Pancreas (tissue), 10 donors: ENCODE measurements around the gene GABBR2. TPM values are rescaled to one million over a fixed set of nuclear protein-coding genes. Genes with fewer than 3 reads are reported as not detected.

Experiments
- ATAC-seq, 4 donors: fragments of 200-7000 bp; cut with Tn5 transposase; one replicate each; pipeline versions ENCODE4 v1.8.0 to v1.9.1; 2020; ENCODE audit warnings: mild to moderate bottlenecking in 4 of 4, moderate library complexity in 4 of 4
- DNase-seq, 6 donors: peaks; one replicate each; pipeline ENCODE4 v3.0.0-alpha.2; 2020
- FAIRE-seq: peaks from 2 replicates; lab custom pipeline; 2012; peaks lifted over from hg19 to GRCh38; lab: Jason Lieb, UNC
- H3K27ac ChIP-seq, 4 donors: fragments of 200-600 bp; sonication (generic); 1 replicate in 3 of 4; 2 replicates in 1 of 4; pipeline versions ENCODE4 v1.5.0 to v1.8.0; 2020
- H3K27me3 ChIP-seq, 4 donors: fragments of 200-600 bp; one replicate each; pipeline ENCODE4 v1.8.0; 2021
- H3K36me3 ChIP-seq, 3 donors: fragments of 200-600 bp; sonication (generic) in 1 of 3; one replicate each; pipeline versions ENCODE4 v1.5.0 to v1.8.0; 2020 to 2021
- H3K4me1 ChIP-seq, 3 donors: fragments of 200-600 bp; one replicate each; pipeline ENCODE4 v1.8.0; 2021
- H3K4me3 ChIP-seq, 4 donors: fragments of 200-600 bp; sonication (generic) in 2 of 4; one replicate each; pipeline versions ENCODE4 v1.5.0 to v1.8.0; 2020 to 2021
- H3K9me3 ChIP-seq, 4 donors: fragments of 200-600 bp; one replicate each; pipeline ENCODE4 v1.8.0; 2021
- WGBS, 2 donors: extraction: QIAGEN DNeasy Blood & Tissue Kit; methylation state at CpG; one replicate each; pipeline ENCODE4 v1.1.7; 2013; 5-methylcytosine and 5-hydroxymethylcytosine counted together
- intact Hi-C, 3 donors: fragments of 100-400 bp; cut with DNase I; formaldehyde crosslinking; loops; one replicate each; pipeline versions ENCODE4 v1.11.1 to v1.14.2; 2022
- polyA plus RNA-seq, 2 donors: library from polyadenylated mRNA; stranded (reverse); fragments of 200-250 nt; gene quantifications; one replicate each; pipeline ENCODE4 v1.2.3, GENCODE V29; 2013
- total RNA-seq, 6 donors: library from RNA; stranded (reverse); fragmentation: NEBNext Ultra II Directional in 4 of 6; extraction: Animal tissue kit (Norgen Biotek cat#: 25700) in 4 of 6; gene quantifications; one replicate each; pipeline versions ENCODE4 v1.2.1 to v1.2.4, GENCODE V29; 2021 to 2023
- TF ChIP-seq, protein P1 (sequence below), 4 donors: fragments of 200-600 bp; sonication (generic) in 3 of 4; IDR thresholded peaks; one replicate each; pipeline versions ENCODE4 v1.5.0 to v1.8.0; 2021; ENCODE audit warnings: antibody characterized with exemption in 4 of 4
- donor health status: healthy with polysubstance abuse.
- donor health status: DM: no; HTN: no; CAD: no; lungs with moderate emphysema.
- donor health status: DM: no; HTN: no; CAD: no.
- donor health status: control.
- donor health status: control.
- donor health status: Bipolar disorder and iron deficiency.
- donor health status: DM: yes; HTN: yes; CAD: no.
- donor health status: DM: no; HTN: no; CAD: no.
- donor health status: DM: no; HTN: no; CAD: no.
- donor health status: DM: yes; HTN: yes; CAD: no.

GABBR2 gene
- total and polyA plus RNA-seq, 8 donors, result 0.04 to 0.14 (median 0.07) TPM; not detected in 4

GRCh38 chr9:98310752-98311392 lies 397.9 kb downstream of the GABBR2 start:
- Histone ChIP-seq H3K4me1 (no peaks in the 10 kb centered on the region), H3K36me3 (no peaks in the 10 kb centered on the region), H3K27me3 (no peaks in the 10 kb centered on the region), H3K27ac (no peak overlapping the region), H3K4me3 (no peak overlapping the region), H3K9me3 (no peaks in the 10 kb centered on the region)
- TF ChIP-seq, protein P1, sequence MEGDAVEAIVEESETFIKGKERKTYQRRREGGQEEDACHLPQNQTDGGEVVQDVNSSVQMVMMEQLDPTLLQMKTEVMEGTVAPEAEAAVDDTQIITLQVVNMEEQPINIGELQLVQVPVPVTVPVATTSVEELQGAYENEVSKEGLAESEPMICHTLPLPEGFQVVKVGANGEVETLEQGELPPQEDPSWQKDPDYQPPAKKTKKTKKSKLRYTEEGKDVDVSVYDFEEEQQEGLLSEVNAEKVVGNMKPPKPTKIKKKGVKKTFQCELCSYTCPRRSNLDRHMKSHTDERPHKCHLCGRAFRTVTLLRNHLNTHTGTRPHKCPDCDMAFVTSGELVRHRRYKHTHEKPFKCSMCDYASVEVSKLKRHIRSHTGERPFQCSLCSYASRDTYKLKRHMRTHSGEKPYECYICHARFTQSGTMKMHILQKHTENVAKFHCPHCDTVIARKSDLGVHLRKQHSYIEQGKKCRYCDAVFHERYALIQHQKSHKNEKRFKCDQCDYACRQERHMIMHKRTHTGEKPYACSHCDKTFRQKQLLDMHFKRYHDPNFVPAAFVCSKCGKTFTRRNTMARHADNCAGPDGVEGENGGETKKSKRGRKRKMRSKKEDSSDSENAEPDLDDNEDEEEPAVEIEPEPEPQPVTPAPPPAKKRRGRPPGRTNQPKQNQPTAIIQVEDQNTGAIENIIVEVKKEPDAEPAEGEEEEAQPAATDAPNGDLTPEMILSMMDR (IDR thresholded peaks at IDR 0.05), result no peak
- no peak for FAIRE-seq
- intact Hi-C loops, result loop anchor here in 1 of 3 donors (5.0 kb wide), 1 partner anchor 466 kb away; no protein-coding TSS in a partner anchor
- no peak for DNase-seq
- no peak for ATAC-seq
- WGBS, 2 donors, result 81 to 88% methylated on average over 6 of the region's 6 CpGs

DNA sequence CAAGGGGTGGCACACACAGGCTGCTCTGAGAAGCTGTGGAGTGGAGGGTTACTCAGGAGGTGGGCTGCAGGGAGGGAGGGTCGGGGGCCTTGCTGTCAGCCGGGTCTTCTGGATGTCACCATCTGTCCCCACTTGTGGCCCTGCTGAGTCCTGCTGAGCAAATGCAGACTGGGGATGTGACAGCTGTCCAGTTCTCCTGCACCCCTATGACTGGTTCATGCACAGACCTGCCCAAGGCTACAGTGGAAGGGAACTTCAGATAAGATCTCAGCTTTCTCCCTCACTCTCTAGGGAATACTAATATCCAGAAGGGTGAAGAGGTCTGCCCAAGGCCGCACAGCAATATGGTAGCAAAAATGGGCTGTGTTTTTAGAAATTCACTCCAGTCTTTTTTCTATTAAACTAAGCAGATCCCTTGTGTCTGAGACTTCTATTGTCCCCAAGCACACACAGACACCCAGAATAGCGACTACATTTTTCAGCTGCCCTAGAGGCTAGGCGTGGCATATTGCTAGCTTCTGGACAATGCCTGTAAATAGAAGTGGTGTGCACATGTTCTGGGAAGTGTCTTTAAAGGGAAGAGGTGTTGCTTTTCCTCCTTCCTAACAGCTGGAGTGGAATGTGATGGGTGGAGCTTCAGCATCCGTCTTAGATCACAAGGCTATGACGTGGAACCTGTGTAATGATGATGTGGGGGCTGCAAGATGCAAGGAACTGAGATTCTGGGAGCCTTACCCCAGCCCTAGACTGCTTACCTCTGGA lies 402.2 kb downstream of the GABBR2 start:
- Histone ChIP-seq H3K4me3 (no peak overlapping the region), H3K27me3 (no peaks in the 10 kb centered on the region), H3K9me3 (no peaks in the 10 kb centered on the region), H3K4me1 (no peaks in the 10 kb centered on the region), H3K36me3 (no peaks in the 10 kb centered on the region), H3K27ac (no peak overlapping the region)
- intact Hi-C loops, result no loop called here
- ATAC-seq, result no peak
- TF ChIP-seq, protein P1 (IDR thresholded peaks at IDR 0.05), result no peak
- DNase-seq, result no peak
- FAIRE-seq, result no peak
- WGBS, 2 donors, result 73 to 83% methylated on average over 7 of the region's 7 CpGs

GRCh38 chr9:98304381-98304780 lies 404.4 kb downstream of the GABBR2 start:
- Histone ChIP-seq H3K27me3 (no peaks in the 10 kb centered on the region), H3K4me3 (no peak overlapping the region), H3K4me1 (no peaks in the 10 kb centered on the region), H3K9me3 (no peaks in the 10 kb centered on the region), H3K27ac (no peak overlapping the region), H3K36me3 (no peaks in the 10 kb centered on the region)
- DNase-seq, result no peak
- FAIRE-seq, result no peak
- no peak for ATAC-seq
- intact Hi-C loops, result no loop called here
- TF ChIP-seq, protein P1 (IDR thresholded peaks at IDR 0.05), result no peak
- 78 to 87% methylated on average over 4 of the region's 4 CpGs for WGBS, 2 donors

GRCh38 chr9:98303633-98304125 lies 405.1 kb downstream of the GABBR2 start:
- Histone ChIP-seq H3K27ac (no peak overlapping the region), H3K9me3 (no peaks in the 10 kb centered on the region), H3K27me3 (no peaks in the 10 kb centered on the region), H3K4me1 (no peaks in the 10 kb centered on the region), H3K4me3 (no peak overlapping the region), H3K36me3 (no peaks in the 10 kb centered on the region)
- 86 to 88% methylated on average over 8 of the region's 8 CpGs for WGBS, 2 donors
- TF ChIP-seq, protein P1 (IDR thresholded peaks at IDR 0.05), result no peak
- FAIRE-seq (no peak), DNase-seq (no peak), ATAC-seq (no peak)
- intact Hi-C loops, result no loop called here
